IMR-90 (cell line): ENCODE measurements around the gene ARMH4. TPM values are rescaled to one million over a fixed set of nuclear protein-coding genes. Genes with fewer than 3 reads are reported as not detected.

Experiments
- ATAC-seq: fragments of 200-7000 bp; cut with Tn5 transposase; 2 replicates; pipeline ENCODE4 v1.9.1; 2020; ENCODE audit warnings: low read depth, mild to moderate bottlenecking, moderate library complexity
- BruUV-seq: library from RNA; stranded (reverse); fragments of 400-500 nt; replicated peaks from 2 replicates; lab custom pipeline; 2021; lab: Mats Ljungman, UMichigan
- CTCF ChIA-PET: fragments of 300-600 bp; formaldehyde crosslinking; extraction: SDS; loops from one replicate; lab custom pipeline; 2021; ENCODE audit warnings: antibody characterized with exemption; lab: Yijun Ruan, JAX
- POLR2A ChIA-PET: fragments of 300-600 bp; sonication (Branson Sonifier 250); formaldehyde crosslinking; loops from one replicate; lab custom pipeline; 2022; ENCODE audit warnings: antibody characterized with exemption; ENCODE audit not compliant: unreplicated experiment; lab: Charles Lee
- DNase-seq: peaks from one replicate; pipeline ENCODE4 v3.0.0; 2013
- H2AFZ ChIP-seq: replicated peaks from 2 replicates; pipeline ENCODE3; 2013; ENCODE audit warnings: low read length, mild to moderate bottlenecking; ENCODE audit not compliant: poor library complexity
- H2AK5ac ChIP-seq: 2 replicates; pipeline ENCODE4 v1.6.1; 2013; ENCODE audit warnings: low read depth, low read length, inconsistent platforms
- H2AK9ac ChIP-seq: replicated peaks from 2 replicates; pipeline ENCODE3; 2013; ENCODE audit warnings: mild to moderate bottlenecking, low read depth, low read length, moderate library complexity; ENCODE audit not compliant: poor library complexity
- H2BK120ac ChIP-seq: 2 replicates; pipeline ENCODE4 v1.6.1; 2013; ENCODE audit warnings: low read depth, low read length, inconsistent platforms
- H2BK15ac ChIP-seq: 3 replicates; pipeline ENCODE4 v1.6.1; 2013; ENCODE audit warnings: low read depth, low read length, inconsistent platforms
- H2BK20ac ChIP-seq: 2 replicates; pipeline ENCODE4 v1.6.1; 2013; ENCODE audit warnings: low read depth, mild to moderate bottlenecking, inconsistent platforms, low read length, moderate library complexity
- H2BK5ac ChIP-seq: 2 replicates; pipeline ENCODE4 v1.6.1; 2013; ENCODE audit warnings: mild to moderate bottlenecking, low read depth, low read length, inconsistent platforms; ENCODE audit not compliant: poor library complexity, severe bottlenecking
- H3K14ac ChIP-seq: replicated peaks from 2 replicates; pipeline ENCODE4 v1.6.1; 2013; ENCODE audit warnings: low read depth, low read length, inconsistent platforms
- H3K18ac ChIP-seq: 2 replicates; pipeline ENCODE4 v1.6.1; 2013; ENCODE audit warnings: low read depth, low read length, control low read depth
- H3K23ac ChIP-seq: 2 replicates; pipeline ENCODE4 v1.6.1; 2013; ENCODE audit warnings: low read depth, low read length, inconsistent platforms
- H3K27ac ChIP-seq: 2 replicates; pipeline ENCODE4 v1.5.1; 2013; ENCODE audit warnings: mild to moderate bottlenecking, control low read depth, low read length; ENCODE audit not compliant: insufficient read depth
- H3K27me3 ChIP-seq: 2 replicates; pipeline ENCODE4 v1.6.1; 2013; ENCODE audit warnings: low read length; ENCODE audit not compliant: control insufficient read depth, insufficient read depth
- H3K36me3 ChIP-seq: 2 replicates; pipeline ENCODE4 v1.6.1; 2013; ENCODE audit warnings: low read length, mixed read lengths; ENCODE audit not compliant: control insufficient read depth, insufficient read depth
- H3K4ac ChIP-seq: 2 replicates; pipeline ENCODE4 v1.6.1; 2013; ENCODE audit warnings: low read depth, low read length, inconsistent platforms
- H3K4me1 ChIP-seq: 2 replicates; pipeline ENCODE4 v1.6.1; 2013; ENCODE audit warnings: low read length, mixed read lengths; ENCODE audit not compliant: control insufficient read depth, insufficient read depth
- H3K4me2 ChIP-seq: 2 replicates; pipeline ENCODE4 v1.6.1; 2013; ENCODE audit warnings: low read depth, mild to moderate bottlenecking, control low read depth, low read length, moderate library complexity
- H3K4me3 ChIP-seq: 2 replicates; pipeline ENCODE4 v1.5.1; 2013; ENCODE audit warnings: low read depth, mild to moderate bottlenecking, control low read depth, low read length, moderate library complexity; ENCODE audit not compliant: insufficient read depth
- H3K56ac ChIP-seq: 2 replicates; pipeline ENCODE4 v1.6.1; 2013; ENCODE audit warnings: low read length, inconsistent platforms; ENCODE audit not compliant: insufficient read depth; ENCODE audit errors: extremely low read depth
- H3K79me1 ChIP-seq, 2 experiments: 2 replicates each; pipeline ENCODE4 v1.6.1; 2013; ENCODE audit warnings: low read length in 2 of 2, inconsistent platforms in 1 of 2, low read depth in 1 of 2
- H3K9ac ChIP-seq: 2 replicates; pipeline ENCODE4 v1.6.1; 2013; ENCODE audit warnings: low read depth, low read length, control low read depth
- H3K9me1 ChIP-seq: 2 replicates; pipeline ENCODE4 v1.6.1; 2013; ENCODE audit warnings: low read length, inconsistent platforms; ENCODE audit not compliant: insufficient read depth
- H3K9me3 ChIP-seq: 2 replicates; pipeline ENCODE4 v1.6.1; 2013; ENCODE audit warnings: low read length; ENCODE audit not compliant: control insufficient read depth, insufficient read depth
- H4K20me1 ChIP-seq: 2 replicates; pipeline ENCODE4 v1.6.1; 2013; ENCODE audit warnings: low read length, inconsistent platforms; ENCODE audit not compliant: insufficient read depth
- H4K5ac ChIP-seq: 2 replicates; pipeline ENCODE4 v1.6.1; 2013; ENCODE audit warnings: mild to moderate bottlenecking, low read depth, low read length, control low read depth
- H4K8ac ChIP-seq, 2 experiments: 2 replicates each; pipeline ENCODE4 v1.6.1; 2013; ENCODE audit warnings: low read depth in 2 of 2, low read length in 2 of 2, control low read depth in 1 of 2, inconsistent platforms in 1 of 2
- H4K91ac ChIP-seq: 2 replicates; pipeline ENCODE4 v1.6.1; 2013; ENCODE audit warnings: low read depth, low read length, inconsistent platforms; ENCODE audit not compliant: insufficient read depth
- BHLHE40 ChIP-seq: fragments of 150-350 bp; IDR thresholded peaks from 2 replicates; pipeline ENCODE4 v1.6.1; 2016; ENCODE audit warnings: mild to moderate bottlenecking, low read depth, low read length
- CEBPB ChIP-seq: IDR thresholded peaks from 2 replicates; pipeline ENCODE4 v1.6.1; 2012; ENCODE audit warnings: low read depth, low read length, improper control_type of control experiment
- CHD1 ChIP-seq: IDR thresholded peaks from 2 replicates; pipeline ENCODE4 v1.6.1; 2012; ENCODE audit warnings: low read depth, low read length, improper control_type of control experiment
- FOS ChIP-seq: fragments of 150-350 bp; IDR thresholded peaks from 2 replicates; pipeline ENCODE4 v1.6.1; 2016; ENCODE audit warnings: low read depth, low read length
- MAFK ChIP-seq: IDR thresholded peaks from 2 replicates; pipeline ENCODE4 v1.6.1; 2012; ENCODE audit warnings: low read depth, low read length, improper control_type of control experiment
- MAZ ChIP-seq: IDR thresholded peaks from 2 replicates; pipeline ENCODE4 v1.6.1; 2012; ENCODE audit warnings: low read depth, mild to moderate bottlenecking, low read length, improper control_type of control experiment, moderate library complexity, borderline replicate concordance
- MXI1 ChIP-seq: IDR thresholded peaks from 2 replicates; pipeline ENCODE4 v1.6.1; 2012; ENCODE audit warnings: low read depth, mild to moderate bottlenecking, low read length, moderate library complexity, borderline replicate concordance
- NFE2L2 ChIP-seq: fragments of 150-350 bp; IDR thresholded peaks from 2 replicates; pipeline ENCODE4 v1.6.1; 2016; ENCODE audit warnings: low read depth, mild to moderate bottlenecking, low read length
- POLR2A ChIP-seq: IDR thresholded peaks from 2 replicates; pipeline ENCODE4 v1.6.1; 2012; ENCODE audit warnings: mild to moderate bottlenecking, low read depth, low read length
- RAD21 ChIP-seq: IDR thresholded peaks from 2 replicates; pipeline ENCODE4 v1.6.1; 2012; ENCODE audit warnings: low read length, improper control_type of control experiment
- RCOR1 ChIP-seq: IDR thresholded peaks from 2 replicates; pipeline ENCODE4 v1.6.1; 2012; ENCODE audit warnings: mild to moderate bottlenecking, low read length, improper control_type of control experiment; ENCODE audit not compliant: insufficient replicate concordance
- RFX5 ChIP-seq: IDR thresholded peaks from 2 replicates; pipeline ENCODE4 v1.8.0; 2012; ENCODE audit warnings: low read depth, mild to moderate bottlenecking, low read length, moderate library complexity
- SMC3 ChIP-seq: fragments of 150-350 bp; IDR thresholded peaks from 2 replicates; pipeline ENCODE4 v1.6.1; 2016; ENCODE audit warnings: low read depth, mild to moderate bottlenecking, antibody characterized with exemption, low read length, moderate library complexity
- WGBS, 2 experiments: methylation state at CpG; one replicate each; pipeline versions ENCODE4 v1.1.5 to v1.1.7; 2013; ENCODE audit warnings: missing lambda C conversion rate in 2 of 2; ENCODE audit not compliant: insufficient read length in 1 of 2; ENCODE audit errors: extremely low coverage in 2 of 2; 5-methylcytosine and 5-hydroxymethylcytosine counted together
- dilution Hi-C: fragments of 300-500 bp; cut with HindIII; formaldehyde crosslinking; loops from one replicate; pipeline ENCODE4 v1.14.3; 2018; ENCODE audit warnings: low sequenced_read_pairs; ENCODE audit not compliant: unreplicated experiment
- in situ Hi-C: fragments of 300-500 bp; cut with MboI; formaldehyde crosslinking; loops from 3 replicates; pipeline ENCODE4 v1.14.3; 2019; ENCODE audit warnings: low sequenced_read_pairs, inconsistent platforms, mixed read lengths
- intact Hi-C: fragments of 100-400 bp; cut with micrococcal nuclease; formaldehyde crosslinking; loops from 2 replicates; pipeline ENCODE4 v1.10.0; 2022
- polyA plus RNA-seq, 3 experiments: library from polyadenylated mRNA; depleted of rRNA; stranded (reverse); fragments of >200 nt; gene quantifications; 2 replicates each; pipeline ENCODE4 v1.2.3, GENCODE V29; 2012; ENCODE audit warnings: low replicate concordance in 1 of 3
- total RNA-seq: library from RNA; depleted of rRNA; stranded (reverse); fragments of >200 nt; gene quantifications from 2 replicates; pipeline ENCODE4 v1.2.3, GENCODE V29; 2012
- TF ChIP-seq, protein P1 (sequence below): fragments of 150-350 bp; IDR thresholded peaks from 2 replicates; pipeline ENCODE4 v1.6.1; 2017; ENCODE audit warnings: mild to moderate bottlenecking, antibody characterized with exemption, low read length, low read depth
- TF ChIP-seq, protein P2 (sequence below): fragments of 150-350 bp; IDR thresholded peaks from 2 replicates; pipeline ENCODE4 v1.6.1; 2016; ENCODE audit warnings: low read depth, mild to moderate bottlenecking, low read length, moderate library complexity, borderline replicate concordance

Gene ARMH4
- total and polyA plus RNA-seq, 2 of the 4 experiments (the other 2 are of a cell fraction), result 4.6 to 5.6 TPM

GRCh38 chr14:58191763-58192601, 40.0 kb upstream of the ARMH4 start:
- no peaks in the 10 kb centered on the region; the same call in 1 of the 2 replicates for H3K9me1 ChIP-seq
- no peak overlapping the region for H3K56ac ChIP-seq
- BruUV-seq, result no TSS peak
- H3K9ac ChIP-seq, result no peak overlapping the region
- no peaks in the 10 kb centered on the region for H3K36me3 ChIP-seq
- dilution Hi-C loops, result no loop called here
- peaks cover 23% of the 10 kb centered on the region for H3K27me3 ChIP-seq
- WGBS, 2 experiments, result no CpG with 5 or more reads among the region's 3 CpGs
- no peaks in the 10 kb centered on the region for H3K9me3 ChIP-seq
- H3K18ac ChIP-seq, result no peak overlapping the region
- no peak overlapping the region for H2BK20ac ChIP-seq
- H4K5ac ChIP-seq, result no peak overlapping the region
- H2BK120ac ChIP-seq, result no peak overlapping the region
- H2BK5ac ChIP-seq, result no peak overlapping the region
- in situ Hi-C loops, result no loop called here
- H3K79me1 ChIP-seq, result no peaks in the 10 kb centered on the region
- no peaks in the 10 kb centered on the region for H4K20me1 ChIP-seq
- H2AFZ ChIP-seq, result no peak overlapping the region
- no peak overlapping the region for H4K91ac ChIP-seq
- ChIA-PET CTCF (no interaction called here), POLR2A (no interaction called here)
- no peak overlapping the region for H3K14ac ChIP-seq
- H3K4me3 ChIP-seq, result no peak overlapping the region
- intact Hi-C loops, result no loop called here
- no peak overlapping the region for H3K23ac ChIP-seq
- no peak overlapping the region for H3K4ac ChIP-seq
- H3K4me1 ChIP-seq, result no peaks in the 10 kb centered on the region
- H2AK5ac ChIP-seq, result no peak overlapping the region
- H3K27ac ChIP-seq, result no peak overlapping the region
- H3K4me2 ChIP-seq, result no peak overlapping the region
- H4K8ac ChIP-seq, result no peak overlapping the region
- H2BK15ac ChIP-seq, result no peak overlapping the region
- DNase-seq (no peak), ATAC-seq (no peak)
- H2AK9ac ChIP-seq, result no peak overlapping the region
- TF ChIP-seq, protein P1, sequence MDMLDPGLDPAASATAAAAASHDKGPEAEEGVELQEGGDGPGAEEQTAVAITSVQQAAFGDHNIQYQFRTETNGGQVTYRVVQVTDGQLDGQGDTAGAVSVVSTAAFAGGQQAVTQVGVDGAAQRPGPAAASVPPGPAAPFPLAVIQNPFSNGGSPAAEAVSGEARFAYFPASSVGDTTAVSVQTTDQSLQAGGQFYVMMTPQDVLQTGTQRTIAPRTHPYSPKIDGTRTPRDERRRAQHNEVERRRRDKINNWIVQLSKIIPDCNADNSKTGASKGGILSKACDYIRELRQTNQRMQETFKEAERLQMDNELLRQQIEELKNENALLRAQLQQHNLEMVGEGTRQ, result no peak
- no peak for TF ChIP-seq RFX5
- TF ChIP-seq SMC3, result no peak
- TF ChIP-seq RCOR1, result no peak
- no peak for TF ChIP-seq MAFK
- no peak for TF ChIP-seq MAZ
- no peak for TF ChIP-seq NFE2L2
- no peak for TF ChIP-seq POLR2A
- no peak for TF ChIP-seq BHLHE40
- no peak for TF ChIP-seq MXI1
- no peak for TF ChIP-seq RAD21
- TF ChIP-seq CEBPB, result no peak
- TF ChIP-seq CHD1, result no peak
- no peak for TF ChIP-seq FOS
- TF ChIP-seq, protein P2, sequence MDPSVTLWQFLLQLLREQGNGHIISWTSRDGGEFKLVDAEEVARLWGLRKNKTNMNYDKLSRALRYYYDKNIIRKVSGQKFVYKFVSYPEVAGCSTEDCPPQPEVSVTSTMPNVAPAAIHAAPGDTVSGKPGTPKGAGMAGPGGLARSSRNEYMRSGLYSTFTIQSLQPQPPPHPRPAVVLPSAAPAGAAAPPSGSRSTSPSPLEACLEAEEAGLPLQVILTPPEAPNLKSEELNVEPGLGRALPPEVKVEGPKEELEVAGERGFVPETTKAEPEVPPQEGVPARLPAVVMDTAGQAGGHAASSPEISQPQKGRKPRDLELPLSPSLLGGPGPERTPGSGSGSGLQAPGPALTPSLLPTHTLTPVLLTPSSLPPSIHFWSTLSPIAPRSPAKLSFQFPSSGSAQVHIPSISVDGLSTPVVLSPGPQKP, result no peak
